Keratinocyte (primary cell): ENCODE measurements around the gene GJA5. TPM values are rescaled to one million over a fixed set of nuclear protein-coding genes. Genes with fewer than 3 reads are reported as not detected.
A peak's percentile ranks its signal among the peaks of the same experiment; 100 is the strongest.

Experiments
- DNase-seq: peaks from one replicate; pipeline ENCODE4 v3.0.0-alpha.2; 2011; ENCODE audit warnings: low read depth, missing footprints, low spot score
- FAIRE-seq: peaks from 2 replicates; lab custom pipeline; 2011; peaks lifted over from hg19 to GRCh38; lab: Jason Lieb, UNC
- H2AFZ ChIP-seq: 2 replicates; pipeline ENCODE4 v1.6.0; 2012; ENCODE audit warnings: low read length, control low read depth, inconsistent platforms; ENCODE audit not compliant: control insufficient read depth
- H3K27ac ChIP-seq: 2 replicates; pipeline ENCODE4 v1.5.1; 2011; ENCODE audit warnings: low read length; ENCODE audit not compliant: control insufficient read depth, insufficient read depth
- H3K27me3 ChIP-seq: 3 replicates; pipeline ENCODE4 v1.6.0; 2011; ENCODE audit warnings: low read length; ENCODE audit not compliant: control insufficient read depth, insufficient read depth; ENCODE audit errors: extremely low read depth
- H3K36me3 ChIP-seq, 2 experiments: 2 replicates in 1 of 2; 3 replicates in 1 of 2; pipeline ENCODE4 v1.5.1; 2011; ENCODE audit warnings: low read length in 2 of 2, mild to moderate bottlenecking in 1 of 2; ENCODE audit not compliant: control insufficient read depth in 2 of 2, insufficient read depth in 2 of 2; ENCODE audit errors: extremely low read depth in 1 of 2
- H3K4me1 ChIP-seq: 3 replicates; pipeline ENCODE4 v1.5.1; 2011; ENCODE audit warnings: low read length; ENCODE audit not compliant: control insufficient read depth, insufficient read depth; ENCODE audit errors: extremely low read depth
- H3K4me2 ChIP-seq: 3 replicates; pipeline ENCODE4 v1.6.0; 2011; ENCODE audit warnings: low read depth, low read length; ENCODE audit not compliant: control insufficient read depth, insufficient read depth; ENCODE audit errors: extremely low read depth
- H3K4me3 ChIP-seq, 3 experiments: fragments of 200-600 bp in 1 of 3; sonication (generic) in 1 of 3; 2 replicates in 2 of 3; 3 replicates in 1 of 3; pipeline ENCODE4 v1.5.1; 2011 to 2016; ENCODE audit warnings: low read length in 3 of 3, mild to moderate bottlenecking in 3 of 3, control low read depth in 2 of 3, inconsistent platforms in 1 of 3, low read depth in 1 of 3, mixed read lengths in 1 of 3, mixed run types in 1 of 3, moderate library complexity in 1 of 3; ENCODE audit not compliant: control insufficient read depth in 2 of 3, insufficient read depth in 2 of 3; ENCODE audit errors: extremely low read depth in 1 of 3
- H3K79me2 ChIP-seq: 2 replicates; pipeline ENCODE4 v1.6.0; 2012; ENCODE audit warnings: low read length; ENCODE audit not compliant: control insufficient read depth, insufficient read depth
- H3K9ac ChIP-seq: 3 replicates; pipeline ENCODE4 v1.6.0; 2011; ENCODE audit warnings: low read length; ENCODE audit not compliant: control insufficient read depth, insufficient read depth; ENCODE audit errors: extremely low read depth
- H3K9me1 ChIP-seq: 3 replicates; pipeline ENCODE4 v1.6.0; 2011; ENCODE audit warnings: low read length; ENCODE audit not compliant: control insufficient read depth, insufficient read depth; ENCODE audit errors: extremely low read depth
- H3K9me3 ChIP-seq: 2 replicates; pipeline ENCODE4 v1.5.1; 2012; ENCODE audit warnings: low read depth, low read length; ENCODE audit not compliant: control insufficient read depth
- H4K20me1 ChIP-seq: 3 replicates; pipeline ENCODE4 v1.6.0; 2011; ENCODE audit warnings: low read length; ENCODE audit not compliant: control insufficient read depth, insufficient read depth; ENCODE audit errors: extremely low read depth
- EZH2 ChIP-seq: IDR thresholded peaks from one replicate; pipeline ENCODE4 v1.6.1; 2012; ENCODE audit warnings: inconsistent platforms, mild to moderate bottlenecking, low read length, moderate library complexity
- dilution Hi-C: fragments of 300-500 bp; cut with MboI; formaldehyde crosslinking; loops from one replicate; pipeline ENCODE4 v1.7.0; 2020; ENCODE audit warnings: low sequenced_read_pairs; ENCODE audit not compliant: extremely low pct_ligation_motif_present
- polyA plus RNA-seq, 5 experiments: library from polyadenylated mRNA; depleted of rRNA in 3 of 5; stranded (reverse) in 3 of 5; stranded (forward) in 1 of 5; unstranded in 1 of 5; fragments of >200 nt; gene quantifications; 1 replicate in 1 of 5; 2 replicates in 3 of 5; 3 replicates in 1 of 5; pipeline versions ENCODE4 v1.2.1 to v1.2.3, GENCODE V29; 2011 to 2012; ENCODE audit warnings: missing spikeins in 2 of 5, low read depth in 1 of 5, low replicate concordance in 1 of 5
- TF ChIP-seq, protein P1 (sequence below), 3 experiments: IDR thresholded peaks in 1 of 3; conservative IDR thresholded peaks in 1 of 3; optimal IDR thresholded peaks in 1 of 3; 2 replicates in 2 of 3; 3 replicates in 1 of 3; pipeline versions ENCODE3 to v1.5.1; 2011; ENCODE audit warnings: low read length in 3 of 3, mild to moderate bottlenecking in 3 of 3, moderate library complexity in 2 of 3, control low read depth in 1 of 3, inconsistent platforms in 1 of 3; ENCODE audit not compliant: insufficient read depth in 2 of 3; ENCODE audit errors: extremely low read depth in 1 of 3

The GJA5 gene
- polyA plus RNA-seq, 1 donor (not counting 4 experiments of a cell fraction or from before 2014, with no cell fraction given) = 44.0 TPM

- Histone ChIP-seq H3K4me2 (no peak overlapping the region), H3K9me1 (no peaks in the 10 kb centered on the region), H3K4me1 (no peaks in the 10 kb centered on the region), H3K27me3 (no peaks in the 10 kb centered on the region), H3K4me3 (no peak overlapping the region), H2AFZ (no peak overlapping the region), H3K9me3 (no peaks in the 10 kb centered on the region), H4K20me1 (no peaks in the 10 kb centered on the region), H3K27ac (no peak overlapping the region), H3K79me2 (no peaks in the 10 kb centered on the region), H3K36me3 (no peaks in the 10 kb centered on the region), H3K9ac (no peak overlapping the region)
- FAIRE-seq (no peak), DNase-seq (no peak)
- TF ChIP-seq, protein P1, sequence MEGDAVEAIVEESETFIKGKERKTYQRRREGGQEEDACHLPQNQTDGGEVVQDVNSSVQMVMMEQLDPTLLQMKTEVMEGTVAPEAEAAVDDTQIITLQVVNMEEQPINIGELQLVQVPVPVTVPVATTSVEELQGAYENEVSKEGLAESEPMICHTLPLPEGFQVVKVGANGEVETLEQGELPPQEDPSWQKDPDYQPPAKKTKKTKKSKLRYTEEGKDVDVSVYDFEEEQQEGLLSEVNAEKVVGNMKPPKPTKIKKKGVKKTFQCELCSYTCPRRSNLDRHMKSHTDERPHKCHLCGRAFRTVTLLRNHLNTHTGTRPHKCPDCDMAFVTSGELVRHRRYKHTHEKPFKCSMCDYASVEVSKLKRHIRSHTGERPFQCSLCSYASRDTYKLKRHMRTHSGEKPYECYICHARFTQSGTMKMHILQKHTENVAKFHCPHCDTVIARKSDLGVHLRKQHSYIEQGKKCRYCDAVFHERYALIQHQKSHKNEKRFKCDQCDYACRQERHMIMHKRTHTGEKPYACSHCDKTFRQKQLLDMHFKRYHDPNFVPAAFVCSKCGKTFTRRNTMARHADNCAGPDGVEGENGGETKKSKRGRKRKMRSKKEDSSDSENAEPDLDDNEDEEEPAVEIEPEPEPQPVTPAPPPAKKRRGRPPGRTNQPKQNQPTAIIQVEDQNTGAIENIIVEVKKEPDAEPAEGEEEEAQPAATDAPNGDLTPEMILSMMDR (optimal IDR thresholded peaks at IDR 0.05 in 1 of 3, IDR thresholded peaks at IDR 0.05 in 1 of 3, conservative IDR thresholded peaks at IDR 0.05 in 1 of 3; ENCODE audit: extremely low read depth in 1 of 3, insufficient read depth in 2 of 3, low read length in 3 of 3) = no peak
- TF ChIP-seq EZH2 = no peak
- dilution Hi-C loops = no loop called here
These were observed 24.5 kb upstream of the GJA5 start for GRCh38 chr1:147784941-147785340.

DNA sequence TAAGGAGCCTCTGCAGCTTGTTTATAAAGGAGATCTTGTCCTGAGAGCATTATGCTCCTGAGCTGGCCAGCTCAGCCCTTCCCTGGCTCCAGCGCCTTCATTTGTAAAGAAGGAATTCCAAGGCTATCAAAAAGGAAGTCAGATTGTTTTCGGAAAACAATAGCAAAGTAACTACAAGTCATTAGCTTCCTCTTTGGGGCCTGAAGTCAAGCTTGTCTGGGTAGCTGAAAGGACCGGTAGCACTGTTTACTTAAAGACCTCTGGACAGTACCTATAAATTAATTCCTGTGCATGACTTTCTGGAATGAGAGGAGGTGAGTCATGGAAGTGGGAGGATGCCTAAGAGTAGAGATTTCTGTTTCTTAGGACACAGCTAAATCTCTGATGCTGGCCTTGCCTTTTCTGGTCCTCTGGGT is 20.7 kb upstream of the GJA5 start:
- FAIRE-seq = peak; percentile 71
- H3K4me1 ChIP-seq = no peaks in the 10 kb centered on the region
- TF ChIP-seq, protein P1 (optimal IDR thresholded peaks at IDR 0.05 in 1 of 3, IDR thresholded peaks at IDR 0.05 in 1 of 3, conservative IDR thresholded peaks at IDR 0.05 in 1 of 3; ENCODE audit: extremely low read depth in 1 of 3, insufficient read depth in 2 of 3, low read length in 3 of 3) = no peak
- TF ChIP-seq EZH2 = no peak

More for the DNA sequence above, 20.7 kb upstream of the GJA5 start:
- dilution Hi-C loops = no loop called here
- Histone ChIP-seq H3K4me2 (no peak overlapping the region), H4K20me1 (no peaks in the 10 kb centered on the region), H3K27me3 (no peaks in the 10 kb centered on the region), H3K4me3 (no peak overlapping the region), H3K79me2 (no peaks in the 10 kb centered on the region), H3K27ac (no peak overlapping the region), H3K36me3 (no peaks in the 10 kb centered on the region), H2AFZ (no peak overlapping the region), H3K9ac (no peak overlapping the region), H3K9me1 (no peaks in the 10 kb centered on the region), H3K9me3 (no peaks in the 10 kb centered on the region)
- DNase-seq = no peak
